Measurements from ENCODE around the gene CSMD2.

CSMD2 gene

DNA sequence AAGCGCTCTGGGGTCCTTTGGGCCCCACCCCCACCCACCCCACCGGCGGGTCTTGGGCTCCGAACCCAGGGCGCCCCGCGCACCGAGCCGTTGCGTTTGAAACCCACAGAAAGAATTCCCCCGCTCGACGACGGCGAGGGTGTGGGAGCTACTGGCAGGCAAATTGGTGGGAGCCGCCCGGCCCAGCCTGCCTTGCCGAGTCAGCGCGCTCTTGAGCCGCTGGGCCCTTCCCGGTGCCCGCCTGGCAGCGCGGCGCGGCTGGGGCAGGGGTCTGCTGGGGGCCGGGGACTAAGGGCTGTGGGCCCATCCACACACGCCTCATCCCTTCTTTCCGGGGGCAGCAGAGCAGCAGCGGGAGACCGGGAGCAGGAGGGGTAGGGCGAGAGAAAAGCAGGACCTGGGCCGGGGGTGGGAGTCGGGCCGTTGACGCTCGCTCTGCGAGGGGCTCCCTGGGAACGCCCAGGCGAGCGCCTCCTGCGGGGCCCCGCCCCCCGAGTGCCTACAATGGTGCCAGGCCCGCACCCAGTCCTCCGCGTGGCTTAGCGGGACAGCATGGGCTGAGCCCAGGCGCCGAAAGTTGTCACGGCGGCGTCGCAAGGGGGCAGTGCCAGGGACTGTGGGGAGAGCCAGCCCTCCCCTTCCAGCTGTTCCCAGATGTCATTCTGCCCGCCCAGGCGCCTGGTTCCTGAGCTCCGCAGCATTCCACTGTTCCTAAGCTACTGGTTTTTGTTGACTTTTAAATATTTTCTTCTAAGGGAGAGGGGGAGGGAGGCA, 12.0 kb upstream of the CSMD2 start, which contains the start of gene C1orf94:
C1orf94 (plus strand) TSS at position 78 of the 774 bp plus-strand sequence. CDS start 883 bp downstream, outside the sequence.
- Histone ChIP-seq H3K79me2 (ENCODE audit: insufficient read depth, low read length) (no peaks in the 10 kb centered on the region), H3K27ac (ENCODE audit: low read length) (no peak within 1 kb of the TSS), H3K36me3 (ENCODE audit: insufficient read depth, low read length) (no peaks in the 10 kb centered on the region), H3K27me3 (ENCODE audit: insufficient read depth, low read length, poor library complexity) (no peaks in the 10 kb centered on the region), H3K4me1 (ENCODE audit: insufficient read depth, low read length) (no peaks in the 10 kb centered on the region), H2AFZ (ENCODE audit: low read depth, low read length) (no peak within 1 kb of the TSS), H4K20me1 (ENCODE audit: insufficient read depth, low read length) (no peaks in the 10 kb centered on the region), H3K9ac (ENCODE audit: low read depth, low read length) (no peak within 1 kb of the TSS), H3K9me3 (ENCODE audit: insufficient read depth, low read length, severe bottlenecking) (no peaks in the 10 kb centered on the region), H3K4me3 (ENCODE audit: low read depth in 1 of 2, low read length in 2 of 2) (no peak within 1 kb of the TSS), H3K4me2 (ENCODE audit: insufficient read depth, low read length) (no peak within 1 kb of the TSS)
- no peak for TF ChIP-seq EZH2 (IDR thresholded peaks at IDR 0.05; ENCODE audit: borderline replicate concordance, low read depth, low read length, severe bottlenecking)
- TF ChIP-seq, protein P1, sequence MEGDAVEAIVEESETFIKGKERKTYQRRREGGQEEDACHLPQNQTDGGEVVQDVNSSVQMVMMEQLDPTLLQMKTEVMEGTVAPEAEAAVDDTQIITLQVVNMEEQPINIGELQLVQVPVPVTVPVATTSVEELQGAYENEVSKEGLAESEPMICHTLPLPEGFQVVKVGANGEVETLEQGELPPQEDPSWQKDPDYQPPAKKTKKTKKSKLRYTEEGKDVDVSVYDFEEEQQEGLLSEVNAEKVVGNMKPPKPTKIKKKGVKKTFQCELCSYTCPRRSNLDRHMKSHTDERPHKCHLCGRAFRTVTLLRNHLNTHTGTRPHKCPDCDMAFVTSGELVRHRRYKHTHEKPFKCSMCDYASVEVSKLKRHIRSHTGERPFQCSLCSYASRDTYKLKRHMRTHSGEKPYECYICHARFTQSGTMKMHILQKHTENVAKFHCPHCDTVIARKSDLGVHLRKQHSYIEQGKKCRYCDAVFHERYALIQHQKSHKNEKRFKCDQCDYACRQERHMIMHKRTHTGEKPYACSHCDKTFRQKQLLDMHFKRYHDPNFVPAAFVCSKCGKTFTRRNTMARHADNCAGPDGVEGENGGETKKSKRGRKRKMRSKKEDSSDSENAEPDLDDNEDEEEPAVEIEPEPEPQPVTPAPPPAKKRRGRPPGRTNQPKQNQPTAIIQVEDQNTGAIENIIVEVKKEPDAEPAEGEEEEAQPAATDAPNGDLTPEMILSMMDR (IDR thresholded peaks at IDR 0.05; ENCODE audit: borderline replicate concordance, extremely low read depth, low read length, poor library complexity, severe bottlenecking) = no peak
- ATAC-seq (ENCODE audit: insufficient read depth, low read depth) (no peak), DNase-seq (no peak)

DNA sequence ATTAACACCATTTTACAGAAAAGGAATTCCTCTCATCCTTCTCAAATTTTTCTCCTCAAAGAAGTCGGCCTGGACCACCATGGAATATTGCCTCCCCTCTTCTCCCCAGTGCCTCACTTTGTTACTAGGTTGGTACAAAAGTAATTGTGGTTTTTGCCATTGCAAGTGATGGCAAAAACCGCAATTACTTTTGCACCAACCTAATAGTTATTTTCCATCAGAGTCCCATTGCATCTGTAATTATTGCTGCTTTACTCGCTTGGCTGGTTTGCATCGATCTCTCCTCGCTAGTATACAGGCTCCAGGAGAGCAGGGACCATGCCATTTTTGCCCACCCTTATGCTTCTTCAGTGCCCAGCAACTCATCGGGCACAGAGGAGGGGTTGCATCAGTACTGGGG, 10.7 kb upstream of the CSMD2 start:
- no peak overlapping the region for H3K4me2 ChIP-seq (ENCODE audit: insufficient read depth, low read length)
- no peaks in the 10 kb centered on the region for H3K36me3 ChIP-seq (ENCODE audit: insufficient read depth, low read length)
- no peak for TF ChIP-seq EZH2 (IDR thresholded peaks at IDR 0.05; ENCODE audit: borderline replicate concordance, low read depth, low read length, severe bottlenecking)
- TF ChIP-seq, protein P1 (IDR thresholded peaks at IDR 0.05; ENCODE audit: borderline replicate concordance, extremely low read depth, low read length, poor library complexity, severe bottlenecking) = no peak
- no peak for ATAC-seq (ENCODE audit: insufficient read depth, low read depth)
- H3K9me3 ChIP-seq (ENCODE audit: insufficient read depth, low read length, severe bottlenecking) = no peaks in the 10 kb centered on the region
- H3K4me1 ChIP-seq (ENCODE audit: insufficient read depth, low read length) = no peaks in the 10 kb centered on the region
- no peak overlapping the region for H2AFZ ChIP-seq (ENCODE audit: low read depth, low read length)
- no peak overlapping the region for H3K4me3 ChIP-seq (ENCODE audit: low read depth in 1 of 2, low read length in 2 of 2)
- H3K27ac ChIP-seq (ENCODE audit: low read length) = no peak overlapping the region
- no peak for DNase-seq
- peaks cover 2% of the 10 kb centered on the region for H3K27me3 ChIP-seq (ENCODE audit: insufficient read depth, low read length, poor library complexity)
- H3K9ac ChIP-seq (ENCODE audit: low read depth, low read length) = no peak overlapping the region
- H4K20me1 ChIP-seq (ENCODE audit: insufficient read depth, low read length) = no peaks in the 10 kb centered on the region
- no peaks in the 10 kb centered on the region for H3K79me2 ChIP-seq (ENCODE audit: insufficient read depth, low read length)

DNA sequence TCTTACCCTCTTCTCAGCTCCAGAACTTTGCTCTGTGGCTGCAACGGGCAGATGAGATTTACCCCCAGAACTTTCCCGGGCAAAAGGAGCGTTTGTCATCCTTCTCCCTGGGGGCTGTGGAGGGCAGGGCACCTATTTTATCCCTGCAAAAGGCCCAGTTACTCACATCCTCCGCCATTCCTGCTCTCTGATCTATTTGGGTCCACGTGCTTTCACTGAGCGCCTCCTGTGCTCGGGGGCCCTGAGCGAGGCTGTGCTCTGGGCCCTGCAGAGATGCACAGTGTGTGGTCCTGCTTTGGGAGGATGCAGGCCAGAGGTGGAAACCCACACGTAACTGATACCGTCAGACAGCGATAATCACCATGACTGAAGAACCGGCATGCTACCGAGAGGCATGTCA, 2.4 kb upstream of the CSMD2 start:
- Histone ChIP-seq H3K9ac (ENCODE audit: low read depth, low read length) (no peak overlapping the region), H4K20me1 (ENCODE audit: insufficient read depth, low read length) (no peaks in the 10 kb centered on the region), H2AFZ (ENCODE audit: low read depth, low read length) (no peak overlapping the region), H3K79me2 (ENCODE audit: insufficient read depth, low read length) (no peaks in the 10 kb centered on the region), H3K27me3 (ENCODE audit: insufficient read depth, low read length, poor library complexity) (peaks cover 8% of the 10 kb centered on the region), H3K27ac (ENCODE audit: low read length) (no peak overlapping the region), H3K4me2 (ENCODE audit: insufficient read depth, low read length) (no peak overlapping the region), H3K4me1 (ENCODE audit: insufficient read depth, low read length) (no peaks in the 10 kb centered on the region), H3K9me3 (ENCODE audit: insufficient read depth, low read length, severe bottlenecking) (no peaks in the 10 kb centered on the region), H3K36me3 (ENCODE audit: insufficient read depth, low read length) (no peaks in the 10 kb centered on the region), H3K4me3 (ENCODE audit: low read depth in 1 of 2, low read length in 2 of 2) (no peak overlapping the region)
- TF ChIP-seq EZH2 (IDR thresholded peaks at IDR 0.05; ENCODE audit: borderline replicate concordance, low read depth, low read length, severe bottlenecking) = no peak
- TF ChIP-seq, protein P1 (IDR thresholded peaks at IDR 0.05; ENCODE audit: borderline replicate concordance, extremely low read depth, low read length, poor library complexity, severe bottlenecking) = no peak
- ATAC-seq (ENCODE audit: insufficient read depth, low read depth) (no peak), DNase-seq (no peak)
